Transverse colon (tissue), 4 donors: ENCODE results near the gene FAHD2A.
"Not testable (repeated sequence)": the region's sequence is repeated elsewhere in the genome, so short reads cannot be mapped to it uniquely, and the experiment has no call there.

ENCODE experiments used
- EP300 ChIP-seq: sonication (generic); formaldehyde crosslinking; IDR thresholded peaks from one replicate; pipeline ENCODE4 v1.6.1; 2017; ENCODE audit warnings: antibody characterized with exemption, low read depth
- POLR2AphosphoS5 ChIP-seq, 3 donors: sonication (generic); formaldehyde crosslinking; IDR thresholded peaks; one replicate each; pipeline ENCODE4 v1.6.1; 2016; ENCODE audit warnings: antibody characterized with exemption in 3 of 3
- TF ChIP-seq, protein P1 (sequence below), 5 experiments: fragments of 200-600 bp in 3 of 5; fragments of 450-650 bp in 2 of 5; sonication (generic) in 3 of 5; IDR thresholded peaks; 1 replicate in 2 of 5; 2 replicates in 3 of 5; pipeline ENCODE4 v1.5.1; 2016 to 2017; ENCODE audit warnings: antibody characterized with exemption in 5 of 5, inconsistent platforms in 3 of 5, mild to moderate bottlenecking in 2 of 5, moderate library complexity in 1 of 5

DNA sequence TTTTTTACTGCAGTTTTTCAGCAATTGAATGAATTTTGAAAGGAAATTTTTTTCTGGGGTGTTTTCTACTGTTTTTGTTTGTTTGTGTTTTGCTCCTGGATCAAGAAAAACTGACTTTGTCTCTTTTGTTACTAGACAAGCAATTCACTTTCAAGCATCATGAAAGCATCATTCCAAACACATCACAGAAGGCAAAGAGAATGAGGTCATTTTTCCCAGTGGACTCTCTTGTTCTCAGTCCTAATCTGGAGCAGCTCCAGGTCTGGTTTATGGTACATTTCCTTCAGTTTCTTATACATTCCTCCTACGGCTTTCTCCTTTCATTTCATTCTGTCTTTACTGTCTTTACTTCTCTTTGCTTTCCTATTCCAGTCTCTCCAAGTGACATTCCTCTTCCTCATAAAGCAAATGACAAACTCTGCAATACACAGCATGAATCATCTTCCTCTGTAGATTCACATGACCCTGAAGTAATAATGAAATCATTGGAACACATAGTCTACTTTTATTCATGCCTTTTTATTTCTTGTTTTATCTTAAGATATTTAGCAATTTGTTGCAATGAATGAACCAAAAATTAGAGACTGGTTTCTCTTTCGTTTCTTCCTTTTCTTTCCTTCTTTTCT, 40.1 kb downstream of the FAHD2A start:
- TF ChIP-seq, protein P1, sequence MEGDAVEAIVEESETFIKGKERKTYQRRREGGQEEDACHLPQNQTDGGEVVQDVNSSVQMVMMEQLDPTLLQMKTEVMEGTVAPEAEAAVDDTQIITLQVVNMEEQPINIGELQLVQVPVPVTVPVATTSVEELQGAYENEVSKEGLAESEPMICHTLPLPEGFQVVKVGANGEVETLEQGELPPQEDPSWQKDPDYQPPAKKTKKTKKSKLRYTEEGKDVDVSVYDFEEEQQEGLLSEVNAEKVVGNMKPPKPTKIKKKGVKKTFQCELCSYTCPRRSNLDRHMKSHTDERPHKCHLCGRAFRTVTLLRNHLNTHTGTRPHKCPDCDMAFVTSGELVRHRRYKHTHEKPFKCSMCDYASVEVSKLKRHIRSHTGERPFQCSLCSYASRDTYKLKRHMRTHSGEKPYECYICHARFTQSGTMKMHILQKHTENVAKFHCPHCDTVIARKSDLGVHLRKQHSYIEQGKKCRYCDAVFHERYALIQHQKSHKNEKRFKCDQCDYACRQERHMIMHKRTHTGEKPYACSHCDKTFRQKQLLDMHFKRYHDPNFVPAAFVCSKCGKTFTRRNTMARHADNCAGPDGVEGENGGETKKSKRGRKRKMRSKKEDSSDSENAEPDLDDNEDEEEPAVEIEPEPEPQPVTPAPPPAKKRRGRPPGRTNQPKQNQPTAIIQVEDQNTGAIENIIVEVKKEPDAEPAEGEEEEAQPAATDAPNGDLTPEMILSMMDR (IDR thresholded peaks at IDR 0.05), result not testable (repeated sequence)
- not testable (repeated sequence) for TF ChIP-seq EP300; POLR2AphosphoS5 (IDR thresholded peaks at IDR 0.05)
